GM12874 (cell line): ENCODE data around the gene WAC.

Source experiments
- TF ChIP-seq, protein P1 (sequence below): IDR thresholded peaks from 2 replicates; pipeline ENCODE4 v1.5.1; 2011; ENCODE audit warnings: low read depth, mild to moderate bottlenecking, control low read depth, low read length, moderate library complexity; ENCODE audit not compliant: insufficient read depth

The WAC gene, protein sequence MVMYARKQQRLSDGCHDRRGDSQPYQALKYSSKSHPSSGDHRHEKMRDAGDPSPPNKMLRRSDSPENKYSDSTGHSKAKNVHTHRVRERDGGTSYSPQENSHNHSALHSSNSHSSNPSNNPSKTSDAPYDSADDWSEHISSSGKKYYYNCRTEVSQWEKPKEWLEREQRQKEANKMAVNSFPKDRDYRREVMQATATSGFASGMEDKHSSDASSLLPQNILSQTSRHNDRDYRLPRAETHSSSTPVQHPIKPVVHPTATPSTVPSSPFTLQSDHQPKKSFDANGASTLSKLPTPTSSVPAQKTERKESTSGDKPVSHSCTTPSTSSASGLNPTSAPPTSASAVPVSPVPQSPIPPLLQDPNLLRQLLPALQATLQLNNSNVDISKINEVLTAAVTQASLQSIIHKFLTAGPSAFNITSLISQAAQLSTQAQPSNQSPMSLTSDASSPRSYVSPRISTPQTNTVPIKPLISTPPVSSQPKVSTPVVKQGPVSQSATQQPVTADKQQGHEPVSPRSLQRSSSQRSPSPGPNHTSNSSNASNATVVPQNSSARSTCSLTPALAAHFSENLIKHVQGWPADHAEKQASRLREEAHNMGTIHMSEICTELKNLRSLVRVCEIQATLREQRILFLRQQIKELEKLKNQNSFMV

DNA sequence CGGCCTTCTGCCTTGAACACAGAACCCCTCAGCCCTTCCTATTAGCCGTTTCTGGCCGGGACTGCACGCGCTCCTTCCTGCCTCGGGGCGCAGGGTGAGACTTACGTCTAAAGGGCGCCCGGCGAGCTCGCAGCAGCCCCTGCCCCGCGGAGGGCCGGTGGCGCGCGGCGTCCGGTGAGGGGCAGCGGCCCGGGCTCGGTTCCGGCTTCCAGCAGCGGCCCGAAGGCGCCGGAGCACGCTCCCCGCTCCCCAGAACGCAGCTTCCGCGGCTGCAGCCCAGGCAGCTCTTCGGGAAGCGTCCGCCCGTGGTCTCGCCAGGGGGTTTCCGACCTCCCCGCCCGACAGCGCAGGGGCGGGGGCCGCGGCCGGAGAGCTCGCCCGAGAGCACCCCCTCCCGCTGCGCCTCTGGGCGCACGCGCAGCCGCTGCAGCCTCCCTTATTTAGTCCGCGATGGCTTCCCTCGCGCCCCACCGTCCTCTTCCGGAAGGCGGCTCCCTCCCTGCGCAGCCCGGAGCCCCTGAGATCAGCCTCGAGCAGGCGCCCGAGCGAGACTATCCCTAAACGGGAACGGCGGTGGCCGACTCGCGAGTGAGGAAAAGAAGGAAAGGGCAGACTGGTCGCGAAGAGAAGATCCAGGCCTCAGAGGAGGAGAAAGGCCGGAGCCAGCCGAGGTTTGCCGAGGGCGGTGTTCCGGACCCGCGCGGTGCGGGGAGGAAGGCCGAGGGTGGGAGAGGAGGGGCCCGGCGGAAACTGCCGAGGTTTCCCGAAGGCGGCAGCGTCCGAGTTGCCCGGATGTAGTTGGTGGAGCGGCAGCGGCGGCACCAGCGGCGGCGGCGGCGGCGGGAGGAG is at the start of gene WAC:
TSS of gene WAC (plus strand) at position 782 of the 849 bp plus-strand sequence. CDS start 462 bp downstream, outside the sequence.
- TF ChIP-seq, protein P1, sequence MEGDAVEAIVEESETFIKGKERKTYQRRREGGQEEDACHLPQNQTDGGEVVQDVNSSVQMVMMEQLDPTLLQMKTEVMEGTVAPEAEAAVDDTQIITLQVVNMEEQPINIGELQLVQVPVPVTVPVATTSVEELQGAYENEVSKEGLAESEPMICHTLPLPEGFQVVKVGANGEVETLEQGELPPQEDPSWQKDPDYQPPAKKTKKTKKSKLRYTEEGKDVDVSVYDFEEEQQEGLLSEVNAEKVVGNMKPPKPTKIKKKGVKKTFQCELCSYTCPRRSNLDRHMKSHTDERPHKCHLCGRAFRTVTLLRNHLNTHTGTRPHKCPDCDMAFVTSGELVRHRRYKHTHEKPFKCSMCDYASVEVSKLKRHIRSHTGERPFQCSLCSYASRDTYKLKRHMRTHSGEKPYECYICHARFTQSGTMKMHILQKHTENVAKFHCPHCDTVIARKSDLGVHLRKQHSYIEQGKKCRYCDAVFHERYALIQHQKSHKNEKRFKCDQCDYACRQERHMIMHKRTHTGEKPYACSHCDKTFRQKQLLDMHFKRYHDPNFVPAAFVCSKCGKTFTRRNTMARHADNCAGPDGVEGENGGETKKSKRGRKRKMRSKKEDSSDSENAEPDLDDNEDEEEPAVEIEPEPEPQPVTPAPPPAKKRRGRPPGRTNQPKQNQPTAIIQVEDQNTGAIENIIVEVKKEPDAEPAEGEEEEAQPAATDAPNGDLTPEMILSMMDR: no peak

DNA sequence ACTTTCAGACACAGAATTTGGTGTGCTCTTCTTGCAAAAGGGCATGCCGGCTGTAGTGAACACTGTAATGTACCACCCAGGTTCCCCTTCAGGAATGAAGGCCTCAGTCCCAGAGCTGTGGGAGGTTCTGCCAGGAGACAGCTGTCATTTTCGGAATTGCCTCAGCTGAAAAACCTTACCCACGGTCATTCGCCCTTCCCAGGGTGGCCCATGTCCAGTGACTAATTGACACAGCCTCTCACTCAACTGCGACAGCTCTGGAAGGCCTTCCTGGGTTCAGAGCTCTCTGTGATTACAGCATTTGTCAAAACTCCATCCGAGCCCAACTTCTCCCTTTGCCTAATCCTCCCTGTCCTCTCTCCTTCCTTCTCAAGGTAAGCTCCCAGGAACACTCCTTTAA is 43.7 kb upstream of the WAC start:
- TF ChIP-seq, protein P1: no peak

DNA sequence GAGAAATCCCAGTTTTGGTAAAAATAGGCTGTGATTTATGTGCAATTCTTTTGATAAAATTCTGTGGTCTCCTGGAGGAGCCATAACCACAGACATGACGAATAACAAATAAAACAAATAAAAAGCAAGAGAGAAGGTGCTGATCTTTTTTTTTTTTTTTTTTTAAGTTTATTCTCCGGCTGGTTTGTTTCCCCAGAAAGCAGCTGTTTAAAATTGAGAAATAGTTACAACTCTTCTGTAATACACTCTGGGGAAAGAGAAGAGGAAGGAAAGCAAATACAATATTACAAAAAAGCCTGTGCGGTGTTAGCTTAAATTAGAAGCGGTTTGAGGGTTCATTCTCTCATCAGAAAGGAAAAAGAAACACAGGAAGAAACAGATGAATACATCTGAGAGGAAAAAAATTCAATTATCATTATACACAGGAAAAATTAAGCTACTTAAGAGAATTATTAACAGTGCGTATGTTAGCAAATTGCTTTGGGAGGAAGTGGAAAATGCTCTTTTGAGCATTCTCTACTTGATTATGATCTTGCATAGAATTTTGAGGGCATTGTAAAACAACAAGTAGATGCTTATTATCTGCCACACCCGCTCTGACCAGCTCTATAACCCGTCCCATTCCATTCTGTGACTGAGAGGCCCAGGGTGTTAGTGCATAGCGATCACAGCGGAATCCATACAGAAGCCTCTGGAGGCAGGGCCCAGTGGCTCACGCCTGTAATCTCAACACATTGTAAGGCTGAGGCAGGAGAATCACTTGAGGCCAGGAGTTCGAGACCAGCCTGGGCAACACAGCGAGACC is 40.6 kb upstream of the WAC start:
- TF ChIP-seq, protein P1: no peak

DNA sequence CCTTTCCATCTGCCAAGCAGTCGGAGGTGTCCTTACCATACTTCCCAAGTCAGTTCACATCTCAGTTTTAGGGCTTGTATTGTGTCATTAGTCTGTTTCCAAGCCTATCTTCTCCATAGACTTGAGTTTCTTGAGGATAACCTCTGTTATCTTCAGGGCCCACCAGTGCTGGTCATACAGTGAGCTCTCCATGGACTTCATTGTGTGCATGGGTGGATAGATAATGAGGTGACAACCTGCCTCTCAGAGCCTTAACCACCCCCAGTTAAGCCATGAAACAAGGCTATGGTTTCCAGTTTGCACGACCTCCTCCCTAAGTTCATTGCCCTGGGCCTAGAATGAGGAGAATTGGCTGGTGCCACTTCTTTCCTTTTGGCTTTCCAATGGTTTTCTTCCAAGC is 38.5 kb upstream of the WAC start:
- TF ChIP-seq, protein P1: no peak

DNA sequence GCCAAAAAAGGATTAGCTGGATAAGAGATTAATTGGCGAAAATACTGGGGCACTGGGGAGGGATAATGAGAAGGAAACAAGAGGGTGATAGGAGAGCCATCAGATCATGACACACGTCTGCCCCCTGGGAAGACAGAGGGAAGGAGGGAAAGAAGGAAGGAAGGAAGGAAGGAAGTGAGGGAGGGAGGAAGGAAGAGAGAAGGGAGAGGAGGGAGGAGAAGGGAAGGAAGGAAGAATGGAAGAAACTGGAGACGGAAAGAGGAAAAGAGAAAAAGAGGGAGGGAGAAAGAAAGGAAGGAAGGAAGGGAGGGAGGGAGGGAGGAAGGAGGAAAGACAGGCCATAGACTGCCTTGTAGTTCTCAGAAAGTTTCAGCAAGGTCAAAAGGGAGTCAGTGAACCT is 37.8 kb upstream of the WAC start:
- TF ChIP-seq, protein P1: no peak

DNA sequence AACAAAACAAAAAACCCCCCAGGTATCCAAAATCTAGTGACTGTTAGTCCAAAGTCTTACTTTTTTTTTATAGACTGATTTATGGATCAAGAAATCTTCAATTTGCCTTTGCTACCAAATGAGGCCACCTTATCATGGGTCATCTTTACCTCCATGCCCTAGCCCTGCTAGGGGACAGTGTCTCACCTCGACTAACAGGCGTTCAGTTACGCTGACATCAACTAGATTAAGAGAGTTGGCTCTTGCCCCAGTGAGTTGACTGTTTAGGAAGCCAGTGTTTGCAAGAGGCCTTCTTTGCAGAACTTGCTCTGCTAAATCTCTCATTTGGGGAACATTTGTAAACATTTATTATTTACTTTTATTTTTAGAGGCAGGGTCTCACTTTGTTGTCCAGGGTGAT is 36.9 kb upstream of the WAC start:
- TF ChIP-seq, protein P1: no peak
